ENCODE data around the gene CAMK2A. TPM values are rescaled to one million over a fixed set of nuclear protein-coding genes. Genes with fewer than 3 reads are reported as not detected.
A peak's percentile ranks its signal among the peaks of the same experiment; 100 is the strongest.

The CAMK2A gene
- total and polyA plus RNA-seq, 7 donors, result 0.44 to 2.1 (median 0.64) TPM; not detected in 1

- no peaks in the 10 kb centered on the region for H3K36me3 ChIP-seq
- no peaks in the 10 kb centered on the region for H3K27me3 ChIP-seq
- WGBS, 2 donors, result 61 to 70% methylated on average over 7 of the region's 7 CpGs
- no peak overlapping the region for H3K27ac ChIP-seq
- H3K9me3 ChIP-seq, result no peaks in the 10 kb centered on the region
- intact Hi-C loops (cut with DNase I), result no loop called here
- no peak overlapping the region for H3K4me3 ChIP-seq
- no peak for DNase-seq
- H3K4me1 ChIP-seq, result peaks cover 0 to 7% (median 2%) of the 10 kb centered on the region in 4 donors
- TF ChIP-seq POLR2A (IDR thresholded peaks at IDR 0.05) (no peak), CTCF (IDR thresholded peaks at IDR 0.05) (no peak), POLR2AphosphoS5 (IDR thresholded peaks at IDR 0.05) (no peak), EP300 (IDR thresholded peaks at IDR 0.05) (no peak)
Observed at GRCh38 chr5:150309101-150309885, 19.7 kb upstream of the CAMK2A start.

GRCh38 chr5:150307617-150308426, 18.2 kb upstream of the CAMK2A start:
- H3K27ac ChIP-seq, result peak overlapping the region in 2 of 4 donors; percentile 25 to 40
- no peak overlapping the region for H3K4me3 ChIP-seq
- H3K27me3 ChIP-seq, result peaks cover 0 to under 1% (median 0%) of the 10 kb centered on the region in 3 donors
- 56 to 81% methylated on average over 11 of the region's 11 CpGs for WGBS, 2 donors
- intact Hi-C loops (cut with DNase I), result no loop called here
- no peak for DNase-seq
- H3K9me3 ChIP-seq, result no peaks in the 10 kb centered on the region
- H3K4me1 ChIP-seq, result peaks cover 0 to 22% (median 12%) of the 10 kb centered on the region in 4 donors
- TF ChIP-seq CTCF (IDR thresholded peaks at IDR 0.05), result no peak
- TF ChIP-seq POLR2AphosphoS5 (IDR thresholded peaks at IDR 0.05), result no peak
- no peaks in the 10 kb centered on the region for H3K36me3 ChIP-seq

GRCh38 chr5:150306775-150307174, 17.2 kb upstream of the CAMK2A start:
- Histone ChIP-seq H3K4me1 (peaks cover 0 to 32% (median 23%) of the 10 kb centered on the region in 4 donors), H3K9me3 (no peaks in the 10 kb centered on the region), H3K27me3 (peaks cover 0 to 10% (median 0%) of the 10 kb centered on the region in 3 donors), H3K4me3 (no peak overlapping the region), H3K36me3 (no peaks in the 10 kb centered on the region), H3K27ac (peak overlapping the region in 2 of 4 donors; percentile 20 to 40)
- intact Hi-C loops (cut with DNase I), result no loop called here
- WGBS, 2 donors, result 91 to 95% methylated on average over 4 of the region's 4 CpGs
- no peak for TF ChIP-seq POLR2A (IDR thresholded peaks at IDR 0.05)
- no peak for TF ChIP-seq EP300 (IDR thresholded peaks at IDR 0.05)
- no peak for TF ChIP-seq POLR2AphosphoS5 (IDR thresholded peaks at IDR 0.05)
- TF ChIP-seq CTCF (IDR thresholded peaks at IDR 0.05), result no peak
- DNase-seq, result no peak

GRCh38 chr5:150305557-150305956, 16.0 kb upstream of the CAMK2A start:
- intact Hi-C loops (cut with DNase I), result no loop called here
- Histone ChIP-seq H3K9me3 (no peaks in the 10 kb centered on the region), H3K4me1 (peaks cover 0 to 44% (median 30%) of the 10 kb centered on the region in 4 donors), H3K4me3 (no peak overlapping the region), H3K27ac (peak overlapping the region in 3 of 4 donors; percentile 25 to 86 (median 78)), H3K36me3 (no peaks in the 10 kb centered on the region), H3K27me3 (peaks cover 0 to 11% (median 0%) of the 10 kb centered on the region in 3 donors)
- TF ChIP-seq POLR2AphosphoS5 (IDR thresholded peaks at IDR 0.05) (no peak), CTCF (IDR thresholded peaks at IDR 0.05) (no peak), POLR2A (IDR thresholded peaks at IDR 0.05) (no peak), EP300 (IDR thresholded peaks at IDR 0.05) (no peak)
- DNase-seq, result no peak
- WGBS, 2 donors, result 36 to 52% methylated on average over 1 of the region's 1 CpG

Data from sigmoid colon (tissue), 7 donors.